Heart left ventricle (tissue), 16 donors: ENCODE data around the gene SIT1. TPM values are rescaled to one million over a fixed set of nuclear protein-coding genes. Genes with fewer than 3 reads are reported as not detected.
A peak's percentile ranks its signal among the peaks of the same experiment; 100 is the strongest.

Experiments used
- ATAC-seq, 4 donors: fragments of 200-7000 bp; cut with Tn5 transposase; one replicate each; pipeline ENCODE4 v1.9.1; 2020 to 2022; ENCODE audit warnings: moderate library complexity in 4 of 4, mild to moderate bottlenecking in 3 of 4, moderate number of reproducible peaks in 1 of 4
- DNase-seq, 5 donors: peaks; one replicate each; pipeline ENCODE4 v3.0.0-alpha.2; 2020
- H3K27ac ChIP-seq, 12 donors: fragments of 200-600 bp; sonication (generic) in 4 of 12; one replicate each; pipeline versions ENCODE4 v1.5.0 to v1.8.0; 2016 to 2022; ENCODE audit warnings: mild to moderate bottlenecking in 2 of 12
- H3K27me3 ChIP-seq, 9 donors: fragments of 200-600 bp; sonication (generic) in 2 of 9; one replicate each; pipeline versions ENCODE4 v1.5.1 to v1.8.0; 2016 to 2022; ENCODE audit warnings: mild to moderate bottlenecking in 3 of 9
- H3K36me3 ChIP-seq, 9 donors: fragments of 200-600 bp; sonication (generic) in 2 of 9; one replicate each; pipeline versions ENCODE4 v1.5.0 to v1.8.0; 2018 to 2022; ENCODE audit warnings: mild to moderate bottlenecking in 2 of 9
- H3K4me1 ChIP-seq, 12 donors: fragments of 200-600 bp; sonication (generic) in 4 of 12; one replicate each; pipeline versions ENCODE4 v1.5.0 to v1.8.0; 2016 to 2022; ENCODE audit warnings: mild to moderate bottlenecking in 3 of 12
- H3K4me3 ChIP-seq, 12 donors: fragments of 200-600 bp; sonication (generic) in 4 of 12; one replicate each; pipeline versions ENCODE4 v1.5.0 to v1.8.0; 2017 to 2022; ENCODE audit warnings: mild to moderate bottlenecking in 9 of 12, moderate library complexity in 4 of 12
- H3K9me3 ChIP-seq, 12 donors: fragments of 200-600 bp; sonication (generic) in 4 of 12; one replicate each; pipeline versions ENCODE4 v1.5.0 to v1.8.0; 2016 to 2022; ENCODE audit warnings: mild to moderate bottlenecking in 1 of 12
- POLR2A ChIP-seq, 2 donors: fragments of 450-650 bp; IDR thresholded peaks; one replicate each; pipeline ENCODE4 v1.6.1; 2017; ENCODE audit warnings: antibody characterized with exemption in 2 of 2, mild to moderate bottlenecking in 2 of 2, moderate library complexity in 2 of 2
- WGBS, 4 donors: extraction: QIAGEN DNeasy Blood & Tissue Kit in 2 of 4; methylation state at CpG; one replicate each; pipeline versions ENCODE4 v1.1.5 to v1.1.7; 2013 to 2018; 5-methylcytosine and 5-hydroxymethylcytosine counted together
- intact Hi-C, 10 donors: fragments of 100-400 bp; cut with DNase I; formaldehyde crosslinking; loops; one replicate each; pipeline versions ENCODE4 v1.11.1 to v1.14.2; 2022
- polyA plus RNA-seq, 2 donors: library from polyadenylated mRNA; stranded (reverse); fragments of 200-250 nt; gene quantifications; one replicate each; pipeline ENCODE4 v1.2.3, GENCODE V29; 2013
- total RNA-seq, 9 donors: library from RNA; depleted of rRNA in 2 of 9; stranded (reverse); fragments of >200 nt in 2 of 9; fragmentation: NEBNext Ultra II Directional in 3 of 9; extraction: Animal tissue kit (Norgen Biotek cat#: 25700) in 3 of 9; gene quantifications; one replicate each; pipeline versions ENCODE4 v1.1.0 to v1.2.4, GENCODE V29; 2016 to 2023
- TF ChIP-seq, protein P1 (sequence below), 12 donors: fragments of 200-600 bp; sonication (generic) in 4 of 12; IDR thresholded peaks; one replicate each; pipeline versions ENCODE4 v1.5.0 to v1.8.0; 2018 to 2022; ENCODE audit warnings: antibody characterized with exemption in 12 of 12, mild to moderate bottlenecking in 5 of 12
- donor health status: ischemic (EF 13 %, LVEDD 7.1; RV severe dilation, severe dysfunction).
- donor health status: healthy with polysubstance abuse.
- donor health status: DM: no; HTN: yes; CAD: no.
- donor health status: DM: no; HTN: no; CAD: no.
- donor health status: ischemic (EF 25% LVEDD 6.9; RV normal size, moderate dysfunction).
- donor health status: ischemic (EF 25% LVEDD 5.7; RV mildly dilated, moderate dysfunction).
- donor health status: healthy.
- donor health status: DM: yes; HTN: yes; CAD: no.
- donor health status: ischemic (EF 35%, LVEDD 5.7; RV mildly dilated, moderate dysfunction).
- donor health status: nonischemic (EF 11% LVEDD 7.7; RV severe dilation, severe dysfunction).
- donor health status: DM: yes; HTN: yes; CAD: no.
- donor health status: PGD.
- donor health status: ischemic (EF 29% LVEDD 5.4; RV normal size, mild dysfunction).
- donor health status: nonischemic (EF 23%, LVEDD 6.1; RV moderate dilation, normal function).

The SIT1 gene
- total and polyA plus RNA-seq, 11 donors = 0.19 to 4.2 (median 0.51) TPM; not detected in 7

DNA sequence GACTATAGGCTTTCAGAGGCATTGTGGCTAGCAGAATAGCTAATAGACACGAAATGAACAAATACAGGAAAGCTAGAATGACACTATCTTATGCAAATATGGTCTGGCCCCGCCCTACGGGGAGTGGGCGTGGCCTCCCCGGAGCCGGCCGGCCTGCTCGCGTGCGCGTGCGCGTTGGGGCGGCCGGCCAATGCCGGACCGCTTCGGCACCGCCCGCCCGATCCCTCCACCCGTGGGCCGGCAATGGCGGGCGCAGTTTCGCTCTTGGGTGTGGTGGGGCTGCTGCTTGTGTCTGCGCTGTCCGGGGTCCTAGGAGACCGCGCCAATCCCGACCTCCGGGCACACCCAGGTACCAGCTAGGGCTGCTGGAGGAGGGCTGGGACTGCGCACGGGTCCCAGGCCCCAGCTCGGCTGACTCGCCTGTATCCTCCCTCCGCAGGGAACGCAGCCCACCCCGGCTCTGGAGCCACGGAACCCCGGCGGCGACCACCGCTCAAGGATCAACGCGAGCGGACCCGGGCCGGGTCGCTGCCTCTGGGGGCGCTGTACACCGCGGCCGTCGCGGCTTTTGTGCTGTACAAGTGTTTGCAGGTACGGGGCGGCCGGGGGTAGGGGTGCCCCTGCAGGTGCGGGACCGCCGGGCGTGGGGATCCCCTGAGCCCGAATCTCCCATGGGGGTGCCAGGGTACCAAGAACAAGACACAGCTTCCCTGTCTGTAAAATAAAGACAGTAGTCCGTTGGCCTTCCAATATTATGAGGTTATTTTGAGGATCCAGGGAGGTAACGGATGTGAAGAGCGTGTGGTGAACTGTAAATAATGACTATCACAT is 7.6 kb upstream of the SIT1 start, which contains the start of gene CCDC107:
Gene CCDC107 (plus strand): TSS at position 156 of the 831 bp plus-strand sequence. CDS start 88 bp downstream, at position 244.
- Histone ChIP-seq H3K9me3 (no peaks in the 10 kb centered on the region), H3K4me1 (peaks cover 0 to 53% (median 30%) of the 10 kb centered on the region in 12 donors), H3K36me3 (peaks cover 0 to 22% (median 16%) of the 10 kb centered on the region in 9 donors), H3K27ac (peak within 1 kb of the TSS; percentile 93 to 100 (median 97)), H3K27me3 (no peaks in the 10 kb centered on the region), H3K4me3 (peak within 1 kb of the TSS; percentile 72 to 98 (median 88))
- intact Hi-C loops = loop anchor here in 9 of 10 donors (1.0 to 10.0 kb wide), 16 partner anchors 30 to 226 kb away; partner anchors contain the start of genes CREB3 (in 2 of the 9), FAM221B (in 2 of the 9), GBA2 (in 2 of the 9) and RGP1 (in 2 of the 9)
- ATAC-seq = peak; percentile 68 to 80 (median 78)
- DNase-seq = peak; percentile 86 to 93 (median 90)
- WGBS, 4 donors = 0 to 1% (median 0%) methylated on average over 19 to 67 of the region's 67 CpGs
- TF ChIP-seq, protein P1, sequence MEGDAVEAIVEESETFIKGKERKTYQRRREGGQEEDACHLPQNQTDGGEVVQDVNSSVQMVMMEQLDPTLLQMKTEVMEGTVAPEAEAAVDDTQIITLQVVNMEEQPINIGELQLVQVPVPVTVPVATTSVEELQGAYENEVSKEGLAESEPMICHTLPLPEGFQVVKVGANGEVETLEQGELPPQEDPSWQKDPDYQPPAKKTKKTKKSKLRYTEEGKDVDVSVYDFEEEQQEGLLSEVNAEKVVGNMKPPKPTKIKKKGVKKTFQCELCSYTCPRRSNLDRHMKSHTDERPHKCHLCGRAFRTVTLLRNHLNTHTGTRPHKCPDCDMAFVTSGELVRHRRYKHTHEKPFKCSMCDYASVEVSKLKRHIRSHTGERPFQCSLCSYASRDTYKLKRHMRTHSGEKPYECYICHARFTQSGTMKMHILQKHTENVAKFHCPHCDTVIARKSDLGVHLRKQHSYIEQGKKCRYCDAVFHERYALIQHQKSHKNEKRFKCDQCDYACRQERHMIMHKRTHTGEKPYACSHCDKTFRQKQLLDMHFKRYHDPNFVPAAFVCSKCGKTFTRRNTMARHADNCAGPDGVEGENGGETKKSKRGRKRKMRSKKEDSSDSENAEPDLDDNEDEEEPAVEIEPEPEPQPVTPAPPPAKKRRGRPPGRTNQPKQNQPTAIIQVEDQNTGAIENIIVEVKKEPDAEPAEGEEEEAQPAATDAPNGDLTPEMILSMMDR (IDR thresholded peaks at IDR 0.05) = peak; percentile 40 to 78 (median 60)
- TF ChIP-seq POLR2A (IDR thresholded peaks at IDR 0.05) = peak; percentile 91 to 97

- intact Hi-C loops = loop anchor here in 9 of 10 donors (1.0 to 10.0 kb wide), 16 partner anchors 31 to 227 kb away; partner anchors contain the start of genes CREB3 (in 3 of the 9), TLN1 (in 3 of the 9), FAM221B (in 2 of the 9) and GBA2 (in 2 of the 9)
- Histone ChIP-seq H3K36me3 (peaks cover 0 to 22% (median 16%) of the 10 kb centered on the region in 9 donors), H3K27me3 (no peaks in the 10 kb centered on the region), H3K9me3 (no peaks in the 10 kb centered on the region), H3K4me1 (peaks cover 0 to 56% (median 30%) of the 10 kb centered on the region in 12 donors), H3K27ac (peak within 1 kb of the TSS; percentile 93 to 100 (median 97)), H3K4me3 (peak within 1 kb of the TSS; percentile 72 to 98 (median 88))
- DNase-seq (peak; percentile 98 to 99 (median 98)), ATAC-seq (peak; percentile 94 to 97 (median 96))
- TF ChIP-seq POLR2A (IDR thresholded peaks at IDR 0.05) = peak in 1 of 2 donors; percentile 31
- TF ChIP-seq, protein P1 (IDR thresholded peaks at IDR 0.05) = peak in 11 of 12 donors; percentile 12 to 55 (median 32)
- WGBS, 4 donors = 0 to 1% (median 0%) methylated on average over 17 to 42 of the region's 42 CpGs
Observed at GRCh38 chr9:35657546-35658136, 6.9 kb upstream of the SIT1 start, which contains the start of gene RMRP. Gene RMRP (minus strand): TSS chr9:35658019.

DNA sequence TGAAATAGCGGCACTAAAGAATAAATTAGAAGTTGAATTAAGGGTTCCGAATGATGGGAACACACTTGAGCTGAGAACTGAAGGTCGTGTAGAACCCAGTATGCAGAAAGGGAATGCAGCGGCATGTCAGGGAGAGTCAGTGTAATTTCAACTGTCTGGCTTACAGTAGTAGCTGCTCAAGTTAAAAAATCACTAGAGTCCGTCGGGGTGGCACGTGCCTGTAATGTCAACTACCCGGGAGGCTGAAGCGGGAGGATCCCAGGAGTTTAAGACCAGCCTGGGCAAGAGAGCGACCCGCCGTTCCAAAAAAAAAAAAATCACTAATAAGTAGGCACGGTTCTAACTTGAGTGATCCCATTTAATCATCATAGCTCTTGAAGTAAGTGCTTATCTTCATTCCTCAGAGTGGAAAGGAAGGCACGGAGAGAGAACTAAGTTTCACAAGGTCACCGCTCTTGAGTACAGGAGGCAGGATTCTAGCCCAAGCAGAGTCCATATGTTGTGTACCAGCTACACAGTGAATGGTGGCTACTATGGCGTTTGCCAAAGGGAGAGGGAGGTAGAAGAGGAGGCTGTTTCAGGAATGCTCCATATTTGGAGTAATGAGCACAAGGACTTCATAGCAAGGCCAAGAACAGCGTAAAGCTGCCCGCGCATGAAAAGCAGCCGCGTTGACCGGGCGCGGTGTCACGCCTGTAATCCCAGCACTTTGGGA is 6.3 kb upstream of the SIT1 start:
- intact Hi-C loops = loop anchor here in 7 of 10 donors (1.0 to 10.0 kb wide), 11 partner anchors 35 to 228 kb away; partner anchors contain the start of genes CREB3 (in 2 of the 7), FAM221B (in 2 of the 7), GBA2 (in 2 of the 7) and RGP1 (in 2 of the 7)
- no peak for DNase-seq
- ATAC-seq = peak; percentile 0 to 10 (median 6)
- peaks cover 0 to 55% (median 30%) of the 10 kb centered on the region in 12 donors for H3K4me1 ChIP-seq
- TF ChIP-seq, protein P1 (IDR thresholded peaks at IDR 0.05) = no peak
- TF ChIP-seq POLR2A (IDR thresholded peaks at IDR 0.05) = no peak
- H3K4me3 ChIP-seq = peak overlapping the region in 11 of 12 donors; percentile 7 to 98 (median 93)
- no peaks in the 10 kb centered on the region for H3K9me3 ChIP-seq
- 24 to 33% (median 31%) methylated on average over 25 of the region's 25 CpGs for WGBS, 4 donors
- H3K27ac ChIP-seq = peak overlapping the region; percentile 93 to 100 (median 97)
- no peaks in the 10 kb centered on the region for H3K27me3 ChIP-seq
- peaks cover 0 to 22% (median 16%) of the 10 kb centered on the region in 9 donors for H3K36me3 ChIP-seq
